T-helper 17 cell (primary cell): Measurements from ENCODE around the gene TRIM54. TPM values are rescaled to one million over a fixed set of nuclear protein-coding genes. Genes with fewer than 3 reads are reported as not detected.
"Not testable (repeated sequence)": the region's sequence is repeated elsewhere in the genome, so short reads cannot be mapped to it uniquely, and the experiment has no call there.

Experiments
- ATAC-seq: fragments of 150-1000 bp; cut with Tn5 transposase; 2 replicates; pipeline ENCODE4 v1.10.0; 2021; ENCODE audit warnings: mild to moderate bottlenecking, moderate library complexity
- DNase-seq, 3 donors: peaks; one replicate each; pipeline versions ENCODE4 v3.0.0 to v3.0.0-alpha.2; 2020 to 2021
- H3K9me3 ChIP-seq: one replicate; pipeline ENCODE4 v1.7.0; 2013; ENCODE audit warnings: low read length, mild to moderate bottlenecking; ENCODE audit not compliant: control insufficient read depth, poor library complexity, severe bottlenecking
- H3K27ac Mint-ChIP-seq: one replicate; pipeline ENCODE4 v1.8.0; 2022; ENCODE audit warnings: mild to moderate bottlenecking, moderate library complexity, mixed read lengths
- H3K27me3 Mint-ChIP-seq: one replicate; pipeline ENCODE4 v1.8.0; 2022; ENCODE audit warnings: mixed read lengths
- H3K36me3 Mint-ChIP-seq: one replicate; pipeline ENCODE4 v1.8.0; 2022; ENCODE audit warnings: low read depth, mixed read lengths
- H3K4me1 Mint-ChIP-seq: one replicate; pipeline ENCODE4 v1.8.0; 2022; ENCODE audit warnings: mild to moderate bottlenecking, mixed read lengths
- H3K4me3 Mint-ChIP-seq: one replicate; pipeline ENCODE4 v1.8.0; 2022; ENCODE audit warnings: mild to moderate bottlenecking, moderate library complexity, mixed read lengths
- total RNA-seq, 4 donors: library from RNA in 2 of 4; stranded (reverse) in 2 of 4; gene quantifications; one replicate each; pipeline ENCODE4 v1.2.3 and lab custom pipeline; 2022 to 2026

The TRIM54 gene
- total RNA-seq, 2 donors from 2014 or later, result not detected

- H3K4me3 Mint-ChIP-seq, result peak overlapping the region; percentile 15
- DNase-seq (no peak), ATAC-seq (no peak)
- H3K4me1 Mint-ChIP-seq, result peaks cover 41% of the 10 kb centered on the region
- H3K27me3 Mint-ChIP-seq, result no peaks in the 10 kb centered on the region
- H3K36me3 Mint-ChIP-seq, result peaks cover 4% of the 10 kb centered on the region
- peak overlapping the region; percentile 93 for H3K27ac Mint-ChIP-seq
- H3K9me3 ChIP-seq, result no peaks in the 10 kb centered on the region
These were observed 69.8 kb downstream of the TRIM54 start for GRCh38 chr2:27351802-27352598.

- H3K4me1 Mint-ChIP-seq, result peaks cover 39% of the 10 kb centered on the region
- not testable (repeated sequence) for H3K27me3 Mint-ChIP-seq, H3K9me3 ChIP-seq, DNase-seq, H3K36me3 Mint-ChIP-seq, ATAC-seq, H3K4me3 Mint-ChIP-seq
- peak overlapping the region; percentile 100 for H3K27ac Mint-ChIP-seq
These were observed 71.1 kb downstream of the TRIM54 start for GRCh38 chr2:27353386-27353761.

GRCh38 chr2:27353762-27354596 is 71.8 kb downstream of the TRIM54 start:
- DNase-seq (no peak), ATAC-seq (no peak)
- Mint-ChIP-seq H3K4me3 (no peak overlapping the region), H3K27ac (peak overlapping the region; percentile 100), H3K36me3 (peaks cover 4% of the 10 kb centered on the region), H3K27me3 (no peaks in the 10 kb centered on the region), H3K4me1 (peaks cover 39% of the 10 kb centered on the region)
- no peaks in the 10 kb centered on the region for H3K9me3 ChIP-seq

GRCh38 chr2:27354597-27354927 is 72.3 kb downstream of the TRIM54 start:
- Mint-ChIP-seq H3K27me3 (no peaks in the 10 kb centered on the region), H3K36me3 (peaks cover 4% of the 10 kb centered on the region), H3K4me3 (no peak overlapping the region), H3K4me1 (peaks cover 37% of the 10 kb centered on the region), H3K27ac (peak overlapping the region; percentile 100)
- ATAC-seq (no peak), DNase-seq (no peak)
- no peaks in the 10 kb centered on the region for H3K9me3 ChIP-seq

- ATAC-seq (peak; percentile 22), DNase-seq (peak; percentile 26 to 37 (median 34))
- peak overlapping the region; percentile 99 for H3K4me3 Mint-ChIP-seq
- peak overlapping the region; percentile 100 for H3K27ac Mint-ChIP-seq
- H3K27me3 Mint-ChIP-seq, result no peaks in the 10 kb centered on the region
- peaks cover 34% of the 10 kb centered on the region for H3K4me1 Mint-ChIP-seq
- H3K9me3 ChIP-seq, result no peaks in the 10 kb centered on the region
- peaks cover 4% of the 10 kb centered on the region for H3K36me3 Mint-ChIP-seq
These were observed 73.8 kb downstream of the TRIM54 start for GRCh38 chr2:27356056-27356381.

- peak; percentile 85 for ATAC-seq
- peak; percentile 79 to 84 (median 80) for DNase-seq
- H3K27me3 Mint-ChIP-seq, result no peaks in the 10 kb centered on the region
- H3K4me1 Mint-ChIP-seq, result peaks cover 31% of the 10 kb centered on the region
- peak within 1 kb of the TSS; percentile 100 for H3K27ac Mint-ChIP-seq
- H3K4me3 Mint-ChIP-seq, result peak within 1 kb of the TSS; percentile 99
- H3K9me3 ChIP-seq, result no peaks in the 10 kb centered on the region
- peaks cover 4% of the 10 kb centered on the region for H3K36me3 Mint-ChIP-seq
These were observed 74.4 kb downstream of the TRIM54 start, which contains the start of gene GTF3C2 for GRCh38 chr2:27356382-27357181. GTF3C2 (minus strand) TSS chr2:27356764; CDS start chr2:27343554, 13,210 bp downstream.

Other genes starting within 250 kb of the TRIM54 start
- 10 to 100 TPM; 42.4 to 47.3 TPM for gene TMEM214, start 249.5 kb upstream of the TRIM54 start, total RNA-seq
- gene AGBL5, start 230.8 kb upstream of the TRIM54 start, total RNA-seq, result 10 to 100 TPM in 1 of 2 donors, 1 to 10 TPM in 1; 8.9 to 10.7 TPM
- gene OST4, start 210.8 kb upstream of the TRIM54 start, total RNA-seq, result 100 to 1,000 TPM; 284 to 371 TPM
- 1 to 10 TPM in 1 of 2 donors, under 1 TPM in 1; 0.32 to 1.7 TPM for gene EMILIN1, start 203.8 kb upstream of the TRIM54 start, total RNA-seq
- gene KHK, start 195.7 kb upstream of the TRIM54 start, total RNA-seq, result 1 to 10 TPM; 4.5 to 5.4 TPM
- not detected for gene CGREF1, start 163.3 kb upstream of the TRIM54 start, total RNA-seq
- gene ABHD1, start 158.6 kb upstream of the TRIM54 start, total RNA-seq, result under 1 TPM; 0.65 to 0.94 TPM
- gene PREB, start 147.8 kb upstream of the TRIM54 start, total RNA-seq, result 10 to 100 TPM; 25.6 to 27.1 TPM
- gene PRR30, start 143.0 kb upstream of the TRIM54 start, total RNA-seq, result not detected
- gene TCF23, start 133.4 kb upstream of the TRIM54 start, total RNA-seq, result not detected
- 10 to 100 TPM; 59.7 to 76.8 TPM for gene ATRAID, start 70.4 kb upstream of the TRIM54 start, total RNA-seq
- 100 to 1,000 TPM; 147 to 190 TPM for gene SLC5A6, start 70.2 kb upstream of the TRIM54 start, total RNA-seq
- gene CAD, start 65.1 kb upstream of the TRIM54 start, total RNA-seq, result 10 to 100 TPM; 27.2 to 30.0 TPM
- gene SLC30A3, start 19.4 kb upstream of the TRIM54 start, total RNA-seq, result under 1 TPM in 1 of 2 donors, not detected in 1; 0.13 TPM
- gene DNAJC5G, start 7.0 kb upstream of the TRIM54 start, total RNA-seq, result not detected
- 1 to 10 TPM; 1.5 to 1.6 TPM for gene UCN, start 26.0 kb downstream of the TRIM54 start, total RNA-seq
- 10 to 100 TPM; 46.5 to 48.6 TPM for gene MPV17, start 40.7 kb downstream of the TRIM54 start, total RNA-seq
- gene GTF3C2, start 74.3 kb downstream of the TRIM54 start, total RNA-seq, result 10 to 100 TPM; 52.2 to 70.2 TPM
- gene EIF2B4, start 87.9 kb downstream of the TRIM54 start, total RNA-seq, result 10 to 100 TPM; 29.8 to 33.2 TPM
- 10 to 100 TPM; 75.7 to 80.3 TPM for gene SNX17, start 88.2 kb downstream of the TRIM54 start, total RNA-seq
- gene ZNF513, start 98.3 kb downstream of the TRIM54 start, total RNA-seq, result 10 to 100 TPM; 22.4 to 24.6 TPM
- 10 to 100 TPM; 43.6 to 50.2 TPM for gene PPM1G, start 127.2 kb downstream of the TRIM54 start, total RNA-seq
- 100 to 1,000 TPM; 138 to 150 TPM for gene NRBP1, start 146.2 kb downstream of the TRIM54 start, total RNA-seq
- 10 to 100 TPM in 1 of 2 donors, 1 to 10 TPM in 1; 9.1 to 13.6 TPM for gene KRTCAP3, start 160.0 kb downstream of the TRIM54 start, total RNA-seq
- 10 to 100 TPM in 1 of 2 donors, 1 to 10 TPM in 1; 7.2 to 14.1 TPM for gene IFT172, start 207.3 kb downstream of the TRIM54 start, total RNA-seq
- not detected for gene FNDC4, start 212.8 kb downstream of the TRIM54 start, total RNA-seq
- not detected for gene GCKR, start 214.4 kb downstream of the TRIM54 start, total RNA-seq